GM20431 (cell line): Measurements from ENCODE around the gene DPYSL3.

Experiments used
- in situ Hi-C: fragments of 300-500 bp; cut with MseI, MboI; formaldehyde crosslinking; loops from one replicate; pipeline ENCODE4 v1.15.0; 2020; ENCODE audit warnings: low sequenced_read_pairs; ENCODE audit not compliant: unreplicated experiment

DPYSL3 gene

GRCh38 chr5:147479949-147480348 lies 29.9 kb downstream of the DPYSL3 start:
- in situ Hi-C loops: no loop called here

GRCh38 chr5:147479444-147479843 lies 30.4 kb downstream of the DPYSL3 start:
- in situ Hi-C loops: no loop called here

GRCh38 chr5:147474140-147474539 lies 35.7 kb downstream of the DPYSL3 start:
- in situ Hi-C loops: no loop called here

GRCh38 chr5:147472664-147473475 lies 37.0 kb downstream of the DPYSL3 start:
- in situ Hi-C loops: no loop called here

- in situ Hi-C loops: no loop called here
Measured at GRCh38 chr5:147467973-147468508, 41.8 kb downstream of the DPYSL3 start.

GRCh38 chr5:147466360-147466980 lies 43.4 kb downstream of the DPYSL3 start:
- in situ Hi-C loops: no loop called here

GRCh38 chr5:147465747-147466146 lies 44.1 kb downstream of the DPYSL3 start:
- in situ Hi-C loops: no loop called here

GRCh38 chr5:147464211-147464610 lies 45.7 kb downstream of the DPYSL3 start:
- in situ Hi-C loops: no loop called here

- in situ Hi-C loops: no loop called here
Measured at GRCh38 chr5:147461915-147462314, 48.0 kb downstream of the DPYSL3 start.

- in situ Hi-C loops: no loop called here
Measured at GRCh38 chr5:147460380-147460779, 49.5 kb downstream of the DPYSL3 start.

- in situ Hi-C loops: no loop called here
Measured at GRCh38 chr5:147458581-147458980, 51.3 kb downstream of the DPYSL3 start.

GRCh38 chr5:147455822-147456450 lies 53.9 kb downstream of the DPYSL3 start:
- in situ Hi-C loops: no loop called here

- in situ Hi-C loops: no loop called here
Measured at GRCh38 chr5:147454996-147455677, 54.7 kb downstream of the DPYSL3 start.

GRCh38 chr5:147453875-147454814 lies 55.7 kb downstream of the DPYSL3 start:
- in situ Hi-C loops: no loop called here

GRCh38 chr5:147452165-147452811 lies 57.6 kb downstream of the DPYSL3 start:
- in situ Hi-C loops: no loop called here

GRCh38 chr5:147451193-147451592 lies 58.7 kb downstream of the DPYSL3 start:
- in situ Hi-C loops: no loop called here

GRCh38 chr5:147450606-147451005 lies 59.3 kb downstream of the DPYSL3 start:
- in situ Hi-C loops: no loop called here

- in situ Hi-C loops: no loop called here
Measured at GRCh38 chr5:147448766-147449165, 61.1 kb downstream of the DPYSL3 start.

GRCh38 chr5:147446523-147446922 lies 63.3 kb downstream of the DPYSL3 start:
- in situ Hi-C loops: no loop called here
